NB4 (cell line): Measurements from ENCODE around the gene ECE1.

Experiments used
- DNase-seq: peaks from one replicate; pipeline ENCODE4 v3.0.0; 2010; ENCODE audit warnings: low read depth
- H3K4me3 ChIP-seq: one replicate; pipeline ENCODE4 v1.5.1; 2011; ENCODE audit warnings: mild to moderate bottlenecking, low read depth, low read length, moderate library complexity
- CTCF ChIP-seq: IDR thresholded peaks from one replicate; pipeline ENCODE4 v1.5.1; 2012; ENCODE audit warnings: low read depth, low read length
- MAX ChIP-seq: IDR thresholded peaks from 2 replicates; pipeline ENCODE4 v1.6.1; 2011; ENCODE audit warnings: low read depth, low read length
- MYC ChIP-seq: IDR thresholded peaks from 2 replicates; pipeline ENCODE4 v1.6.1; 2011; ENCODE audit warnings: low read depth, low read length
- POLR2A ChIP-seq: IDR thresholded peaks from 2 replicates; pipeline ENCODE4 v1.6.1; 2011; ENCODE audit warnings: mild to moderate bottlenecking; ENCODE audit not compliant: insufficient read length; ENCODE audit errors: extremely low read depth

ECE1 gene

GRCh38 chr1:21299780-21300395 is 9.6 kb upstream of the ECE1 start:
- no peak overlapping the region for H3K4me3 ChIP-seq
- no peak for TF ChIP-seq CTCF
- no peak for TF ChIP-seq MAX
- TF ChIP-seq POLR2A: no peak
- no peak for TF ChIP-seq MYC
- DNase-seq: no peak

GRCh38 chr1:21298981-21299391 is 8.7 kb upstream of the ECE1 start:
- TF ChIP-seq MYC (no peak), MAX (no peak), POLR2A (no peak), CTCF (no peak)
- no peak overlapping the region for H3K4me3 ChIP-seq
- DNase-seq: no peak

- TF ChIP-seq MAX (no peak), CTCF (no peak), MYC (no peak), POLR2A (no peak)
- no peak for DNase-seq
- H3K4me3 ChIP-seq: no peak overlapping the region
Measured at GRCh38 chr1:21297975-21298374, 7.7 kb upstream of the ECE1 start.

GRCh38 chr1:21296509-21297354 is 6.5 kb upstream of the ECE1 start:
- no peak for TF ChIP-seq POLR2A
- no peak for TF ChIP-seq MYC
- no peak for TF ChIP-seq CTCF
- no peak for TF ChIP-seq MAX
- DNase-seq: no peak
- no peak overlapping the region for H3K4me3 ChIP-seq

- TF ChIP-seq MYC: no peak
- no peak for TF ChIP-seq POLR2A
- no peak for TF ChIP-seq CTCF
- no peak for TF ChIP-seq MAX
- H3K4me3 ChIP-seq: no peak overlapping the region
- DNase-seq: no peak
Measured at GRCh38 chr1:21295545-21295944, 5.3 kb upstream of the ECE1 start.
